Spleen (tissue), 11 donors: ENCODE measurements around the gene DPYSL5. TPM values are rescaled to one million over a fixed set of nuclear protein-coding genes. Genes with fewer than 3 reads are reported as not detected.
"Not testable (repeated sequence)": the region's sequence is repeated elsewhere in the genome, so short reads cannot be mapped to it uniquely, and the experiment has no call there.

Source experiments
- DNase-seq: peaks from one replicate; pipeline ENCODE4 v3.0.0-alpha.2; 2020
- H3K27ac ChIP-seq, 8 donors: fragments of 200-600 bp; sonication (generic) in 7 of 8; 1 replicate in 4 of 8; 2 replicates in 4 of 8; pipeline versions ENCODE4 v1.5.0 to v1.8.0; 2016 to 2021; ENCODE audit warnings: inconsistent platforms in 4 of 8, mild to moderate bottlenecking in 4 of 8, moderate library complexity in 1 of 8
- H3K27me3 ChIP-seq, 7 donors: fragments of 200-600 bp; sonication (generic) in 6 of 7; replicated peaks in 1 of 7; 1 replicate in 4 of 7; 2 replicates in 3 of 7; pipeline versions ENCODE4 v1.5.0 to v1.8.0; 2016 to 2021; ENCODE audit warnings: inconsistent platforms in 3 of 7, mild to moderate bottlenecking in 1 of 7
- H3K36me3 ChIP-seq, 6 donors: fragments of 200-600 bp; sonication (generic) in 5 of 6; 1 replicate in 4 of 6; 2 replicates in 2 of 6; pipeline versions ENCODE4 v1.5.0 to v1.8.0; 2016 to 2021; ENCODE audit warnings: inconsistent platforms in 2 of 6
- H3K4me1 ChIP-seq, 6 donors: fragments of 200-600 bp; sonication (generic) in 5 of 6; 1 replicate in 3 of 6; 2 replicates in 3 of 6; pipeline versions ENCODE4 v1.5.0 to v1.8.0; 2016 to 2021; ENCODE audit warnings: inconsistent platforms in 3 of 6
- H3K4me3 ChIP-seq, 8 donors: fragments of 200-600 bp; sonication (generic) in 7 of 8; 1 replicate in 4 of 8; 2 replicates in 4 of 8; pipeline versions ENCODE4 v1.5.0 to v1.8.0; 2016 to 2021; ENCODE audit warnings: inconsistent platforms in 4 of 8, mild to moderate bottlenecking in 4 of 8, moderate library complexity in 2 of 8
- H3K9me3 ChIP-seq, 8 donors: fragments of 200-600 bp; sonication (generic) in 7 of 8; 1 replicate in 4 of 8; 2 replicates in 4 of 8; pipeline versions ENCODE4 v1.5.0 to v1.8.0; 2016 to 2021; ENCODE audit warnings: inconsistent platforms in 4 of 8
- CTCF ChIP-seq, 11 experiments: fragments of 200-600 bp in 7 of 11; fragments of 450-650 bp in 4 of 11; sonication (generic) in 4 of 11; IDR thresholded peaks in 8 of 11; conservative IDR thresholded peaks in 3 of 11; 1 replicate in 7 of 11; 2 replicates in 4 of 11; pipeline versions ENCODE4 v1.4.0 to v1.8.0; 2016 to 2021; ENCODE audit warnings: antibody characterized with exemption in 11 of 11, inconsistent platforms in 4 of 11, mild to moderate bottlenecking in 1 of 11
- POLR2A ChIP-seq, 3 donors: fragments of 450-650 bp; IDR thresholded peaks; one replicate each; pipeline ENCODE4 v1.5.1; 2017; ENCODE audit warnings: antibody characterized with exemption in 3 of 3, mild to moderate bottlenecking in 1 of 3
- POLR2AphosphoS5 ChIP-seq, 3 donors: sonication (generic); formaldehyde crosslinking; IDR thresholded peaks; one replicate each; pipeline ENCODE4 v1.5.1; 2017; ENCODE audit warnings: antibody characterized with exemption in 3 of 3
- WGBS, 5 donors: extraction: QIAGEN DNeasy Blood & Tissue Kit in 3 of 5; methylation state at CpG; one replicate each; pipeline versions ENCODE4 v1.1.5 to v1.1.7; 2013 to 2018; 5-methylcytosine and 5-hydroxymethylcytosine counted together
- intact Hi-C: fragments of 100-400 bp; cut with DNase I; formaldehyde crosslinking; loops from one replicate; pipeline ENCODE4 v1.15.0; 2023; ENCODE audit warnings: low total_unique reads
- polyA plus RNA-seq, 3 donors: library from polyadenylated mRNA; stranded (reverse); fragments of 200-250 nt; gene quantifications; one replicate each; pipeline ENCODE4 v1.2.1, GENCODE V29; 2013
- total RNA-seq, 7 donors: library from RNA; depleted of rRNA in 3 of 7; stranded (reverse); fragments of >200 nt in 3 of 7; fragmentation: NEBNext Ultra II Directional in 4 of 7; extraction: Animal tissue kit (Norgen Biotek cat#: 25700) in 4 of 7; gene quantifications; one replicate each; pipeline versions ENCODE4 v1.1.0 to v1.2.1, GENCODE V29; 2016 to 2021
- donor health status: healthy with polysubstance abuse.
- donor health status: DM: no; HTN: no; CAD: no; lungs with moderate emphysema.
- donor health status: DM: no; HTN: no; CAD: no.
- donor health status: Bipolar disorder and iron deficiency.
- donor health status: healthy.
- donor health status: DM: no; HTN: no; CAD: no.
- donor health status: DM: yes; HTN: yes; CAD: no.

DPYSL5 gene
- total and polyA plus RNA-seq, 10 donors = 0.02 to 0.07 (median 0.02) TPM; not detected in 7

GRCh38 chr2:26811261-26811660 is 36.7 kb upstream of the DPYSL5 start:
- TF ChIP-seq POLR2AphosphoS5 (IDR thresholded peaks at IDR 0.05) = no peak
- no peak for TF ChIP-seq CTCF (IDR thresholded peaks at IDR 0.05 in 8 of 11, conservative IDR thresholded peaks at IDR 0.05 in 3 of 11)
- no peak for TF ChIP-seq POLR2A (IDR thresholded peaks at IDR 0.05)
- H3K4me3 ChIP-seq = no peak overlapping the region
- H3K27ac ChIP-seq = no peak overlapping the region
- H3K27me3 ChIP-seq = peaks cover 0 to 59% (median 0%) of the 10 kb centered on the region in 7 donors
- WGBS, 5 donors = 72 to 92% (median 83%) methylated on average over 8 of the region's 8 CpGs
- intact Hi-C loops = no loop called here
- peaks cover 0 to 15% (median 0%) of the 10 kb centered on the region in 6 donors for H3K4me1 ChIP-seq
- no peaks in the 10 kb centered on the region for H3K36me3 ChIP-seq
- H3K9me3 ChIP-seq = no peaks in the 10 kb centered on the region
- no peak for DNase-seq

- Histone ChIP-seq H3K27ac (no peak overlapping the region), H3K36me3 (no peaks in the 10 kb centered on the region), H3K4me3 (no peak overlapping the region), H3K9me3 (no peaks in the 10 kb centered on the region), H3K27me3 (peaks cover 0 to 65% (median 0%) of the 10 kb centered on the region in 7 donors), H3K4me1 (peaks cover 0 to 15% (median 0%) of the 10 kb centered on the region in 6 donors)
- DNase-seq = no peak
- intact Hi-C loops = no loop called here
- WGBS, 5 donors = 76 to 87% (median 84%) methylated on average over 14 of the region's 14 CpGs
- TF ChIP-seq CTCF (IDR thresholded peaks at IDR 0.05 in 8 of 11, conservative IDR thresholded peaks at IDR 0.05 in 3 of 11) (no peak), POLR2A (IDR thresholded peaks at IDR 0.05) (no peak), POLR2AphosphoS5 (IDR thresholded peaks at IDR 0.05) (no peak)
These were observed 35.9 kb upstream of the DPYSL5 start for GRCh38 chr2:26811791-26812694.

GRCh38 chr2:26812731-26813130 is 35.2 kb upstream of the DPYSL5 start:
- Histone ChIP-seq H3K36me3 (no peaks in the 10 kb centered on the region), H3K27ac (no peak overlapping the region), H3K4me3 (no peak overlapping the region), H3K9me3 (no peaks in the 10 kb centered on the region), H3K4me1 (peaks cover 0 to 15% (median 0%) of the 10 kb centered on the region in 6 donors), H3K27me3 (peaks cover 0 to 72% (median 0%) of the 10 kb centered on the region in 7 donors)
- WGBS, 5 donors = 84 to 94% (median 87%) methylated on average over 3 of the region's 3 CpGs
- no peak for TF ChIP-seq CTCF (IDR thresholded peaks at IDR 0.05 in 8 of 11, conservative IDR thresholded peaks at IDR 0.05 in 3 of 11)
- TF ChIP-seq POLR2A (IDR thresholded peaks at IDR 0.05) = no peak
- no peak for TF ChIP-seq POLR2AphosphoS5 (IDR thresholded peaks at IDR 0.05)
- no peak for DNase-seq
- intact Hi-C loops = no loop called here

GRCh38 chr2:26814072-26814765 is 33.7 kb upstream of the DPYSL5 start:
- H3K4me3 ChIP-seq, H3K36me3 ChIP-seq, H3K9me3 ChIP-seq, intact Hi-C loops, DNase-seq, H3K27ac ChIP-seq: not testable (repeated sequence)
- WGBS, 5 donors = 92 to 97% (median 94%) methylated on average over 21 to 52 of the region's 52 CpGs
- Histone ChIP-seq H3K27me3 (peaks cover 0 to 84% (median 0%) of the 10 kb centered on the region in 7 donors), H3K4me1 (peaks cover 0 to 15% (median 0%) of the 10 kb centered on the region in 6 donors)
